Neural crest cell (in vitro differentiated cells): ENCODE data around the gene MYH16. TPM values are rescaled to one million over a fixed set of nuclear protein-coding genes. Genes with fewer than 3 reads are reported as not detected.
"Not testable (repeated sequence)": the region's sequence is repeated elsewhere in the genome, so short reads cannot be mapped to it uniquely, and the experiment has no call there.

Source experiments
- DNase-seq: peaks from one replicate; pipeline ENCODE4 v3.0.0; 2021; ENCODE audit warnings: low read depth, mixed read lengths, low spot score
- H3K27ac Mint-ChIP-seq: one replicate; pipeline ENCODE4 v1.8.0; 2021; ENCODE audit warnings: mild to moderate bottlenecking, mixed read lengths; ENCODE audit not compliant: unreplicated experiment
- H3K27me3 Mint-ChIP-seq: 2 replicates; pipeline ENCODE4 v1.8.0; 2021; ENCODE audit warnings: low read depth, mild to moderate bottlenecking, mixed read lengths
- H3K36me3 Mint-ChIP-seq: 2 replicates; pipeline ENCODE4 v1.8.0; 2021; ENCODE audit warnings: low read depth, mild to moderate bottlenecking, mixed read lengths
- H3K4me1 Mint-ChIP-seq: 2 replicates; pipeline ENCODE4 v1.8.0; 2021; ENCODE audit warnings: mixed read lengths
- H3K4me3 Mint-ChIP-seq: one replicate; pipeline ENCODE4 v1.8.0; 2021; ENCODE audit warnings: mild to moderate bottlenecking, mixed read lengths
- H3K9me3 Mint-ChIP-seq: 2 replicates; pipeline ENCODE4 v1.8.0; 2021; ENCODE audit warnings: mixed read lengths
- CTCF ChIP-seq: fragments of 200-600 bp; sonication (generic); conservative IDR thresholded peaks from 2 replicates; pipeline ENCODE4 v1.5.0; 2021; ENCODE audit warnings: antibody characterized with exemption, mild to moderate bottlenecking
- total RNA-seq: library from RNA; stranded (reverse); gene quantifications from 2 replicates; pipeline ENCODE4 v1.2.1, GENCODE V29; 2021

MYH16 gene
- total RNA-seq, 1 donor from 2014 or later: not detected

GRCh38 chr7:99355098-99355497 lies 82.5 kb downstream of the MYH16 start:
- DNase-seq: no peak
- Mint-ChIP-seq H3K36me3 (peaks cover 23% of the 10 kb centered on the region), H3K4me1 (peaks cover 21% of the 10 kb centered on the region), H3K27ac (no peak overlapping the region), H3K4me3 (no peak overlapping the region), H3K9me3 (no peaks in the 10 kb centered on the region), H3K27me3 (no peaks in the 10 kb centered on the region)
- no peak for TF ChIP-seq CTCF

- no peaks in the 10 kb centered on the region for H3K9me3 Mint-ChIP-seq
- peak overlapping the region; percentile 76 for H3K27ac Mint-ChIP-seq
- peaks cover 21% of the 10 kb centered on the region for H3K4me1 Mint-ChIP-seq
- TF ChIP-seq CTCF: no peak
- no peaks in the 10 kb centered on the region for H3K27me3 Mint-ChIP-seq
- peaks cover 18% of the 10 kb centered on the region for H3K36me3 Mint-ChIP-seq
- peak; percentile 39 for DNase-seq
- H3K4me3 Mint-ChIP-seq: peak overlapping the region; percentile 59
Observed at GRCh38 chr7:99357701-99358490, 85.3 kb downstream of the MYH16 start.

- peaks cover 18% of the 10 kb centered on the region for H3K36me3 Mint-ChIP-seq
- H3K4me3 Mint-ChIP-seq, DNase-seq, H3K27ac Mint-ChIP-seq, H3K9me3 Mint-ChIP-seq, H3K27me3 Mint-ChIP-seq: not testable (repeated sequence)
- peaks cover 21% of the 10 kb centered on the region for H3K4me1 Mint-ChIP-seq
Observed at GRCh38 chr7:99358521-99358920, 85.9 kb downstream of the MYH16 start.

- peaks cover 21% of the 10 kb centered on the region for H3K4me1 Mint-ChIP-seq
- TF ChIP-seq CTCF: no peak
- H3K4me3 Mint-ChIP-seq: no peak overlapping the region
- H3K27me3 Mint-ChIP-seq: no peaks in the 10 kb centered on the region
- peak overlapping the region; percentile 78 for H3K27ac Mint-ChIP-seq
- no peak for DNase-seq
- H3K36me3 Mint-ChIP-seq: peaks cover 15% of the 10 kb centered on the region
- no peaks in the 10 kb centered on the region for H3K9me3 Mint-ChIP-seq
Observed at GRCh38 chr7:99359465-99360154, 87.0 kb downstream of the MYH16 start.

Other genes starting within 250 kb of the MYH16 start
- 24.5 and 24.6 TPM in 2 replicates for gene SMURF1, start 128.7 kb upstream of the MYH16 start, total RNA-seq
- not detected in 2 replicates for gene KPNA7, start 64.7 kb upstream of the MYH16 start, total RNA-seq
- 214 and 216 TPM in 2 replicates for gene ARPC1A, start 53.1 kb downstream of the MYH16 start, total RNA-seq
- 67.7 and 71.6 TPM in 2 replicates for gene ARPC1B, start 101.9 kb downstream of the MYH16 start, total RNA-seq
- 146 and 155 TPM in 2 replicates for gene PDAP1, start 135.8 kb downstream of the MYH16 start, total RNA-seq
- 107 and 108 TPM in 2 replicates for gene BUD31, start 136.1 kb downstream of the MYH16 start, total RNA-seq
- gene PTCD1, start 166.0 kb downstream of the MYH16 start, total RNA-seq: 9.7 and 11.1 TPM in 2 replicates
- 111 and 117 TPM in 2 replicates for gene CPSF4, start 166.1 kb downstream of the MYH16 start, total RNA-seq
- gene ATP5MF, start 193.3 kb downstream of the MYH16 start, total RNA-seq: 403 and 423 TPM in 2 replicates
- gene ZNF789, start 200.1 kb downstream of the MYH16 start, total RNA-seq: 25.6 and 27.8 TPM in 2 replicates
- gene ZNF394, start 227.4 kb downstream of the MYH16 start, total RNA-seq: 17.5 and 19.5 TPM in 2 replicates
- gene ZKSCAN5, start 231.8 kb downstream of the MYH16 start, total RNA-seq: 21.5 and 21.7 TPM in 2 replicates